GM21515 (cell line): ENCODE data around the gene EEFSEC.

Source experiments
- ATAC-seq: cut with Tn5 transposase; IDR thresholded peaks from one replicate; pipeline ENCODE4 v1.9.1; 2021; ENCODE audit not compliant: unreplicated experiment

Gene EEFSEC

DNA sequence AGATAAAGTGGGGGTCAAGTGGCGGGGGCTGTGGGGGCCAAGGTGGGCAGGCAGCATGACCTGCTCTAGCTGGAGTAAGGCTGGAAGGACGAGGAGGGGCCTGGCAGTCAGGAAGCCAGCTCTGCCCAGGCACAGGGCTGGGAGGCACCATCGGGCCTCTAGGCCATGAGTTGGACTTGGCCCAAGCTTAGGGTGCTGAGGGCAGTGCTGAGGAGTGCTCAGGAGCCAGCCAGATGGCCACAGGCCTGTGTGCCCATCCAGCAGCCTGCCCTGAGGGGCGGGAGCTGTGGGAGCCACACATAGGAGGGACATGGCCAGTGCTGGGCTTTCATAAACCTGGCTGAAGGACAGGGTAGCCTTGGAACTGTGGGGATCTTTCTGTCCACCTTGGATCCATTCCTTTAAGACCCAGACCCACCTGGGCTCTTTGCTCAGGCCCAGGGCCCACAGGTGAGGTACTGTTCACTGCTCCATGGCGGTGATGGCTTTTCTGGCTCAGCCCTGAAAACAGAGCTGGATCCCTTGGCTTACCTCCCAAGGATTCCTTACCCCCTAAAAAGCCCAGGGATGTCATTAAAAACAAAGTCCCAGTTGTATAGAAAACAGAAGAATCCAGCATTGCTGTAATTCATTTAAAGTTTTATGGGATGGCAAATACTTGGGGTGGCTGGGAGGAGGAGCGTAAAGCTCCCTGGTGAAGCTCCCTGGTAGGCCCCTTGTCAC lies 176.4 kb downstream of the EEFSEC start:
- ATAC-seq, result no peak

DNA sequence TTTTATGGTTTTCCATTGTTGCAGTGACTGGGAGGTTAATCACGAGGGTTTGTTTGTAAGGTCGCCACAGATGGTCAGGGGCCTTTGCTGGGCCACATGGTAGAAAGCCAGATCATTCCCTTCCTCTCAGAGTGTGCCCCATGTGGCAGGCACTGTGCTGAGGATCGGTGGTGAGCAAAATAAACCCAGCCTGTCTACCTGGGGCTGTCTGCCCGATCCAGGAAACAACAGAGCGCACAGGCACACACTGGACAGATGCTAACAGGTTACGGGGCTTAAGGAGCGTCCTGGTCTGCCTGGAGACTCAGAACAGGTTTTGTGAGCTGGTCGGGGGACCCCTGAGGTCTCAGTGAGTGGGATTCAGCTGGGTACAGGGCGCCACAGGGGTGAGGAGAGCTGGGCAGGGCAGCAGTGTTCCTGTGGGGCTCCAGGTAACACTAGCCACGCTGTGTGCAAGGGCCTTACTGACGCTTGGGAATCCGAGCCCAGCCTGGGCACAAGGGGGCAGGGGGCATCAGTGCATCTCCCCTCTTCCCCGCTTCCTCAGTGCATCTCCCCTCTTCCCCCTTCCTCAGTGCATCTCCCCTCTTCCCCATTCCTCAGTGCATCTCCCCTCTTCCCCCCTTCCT lies 177.0 kb downstream of the EEFSEC start:
- ATAC-seq, result no peak

DNA sequence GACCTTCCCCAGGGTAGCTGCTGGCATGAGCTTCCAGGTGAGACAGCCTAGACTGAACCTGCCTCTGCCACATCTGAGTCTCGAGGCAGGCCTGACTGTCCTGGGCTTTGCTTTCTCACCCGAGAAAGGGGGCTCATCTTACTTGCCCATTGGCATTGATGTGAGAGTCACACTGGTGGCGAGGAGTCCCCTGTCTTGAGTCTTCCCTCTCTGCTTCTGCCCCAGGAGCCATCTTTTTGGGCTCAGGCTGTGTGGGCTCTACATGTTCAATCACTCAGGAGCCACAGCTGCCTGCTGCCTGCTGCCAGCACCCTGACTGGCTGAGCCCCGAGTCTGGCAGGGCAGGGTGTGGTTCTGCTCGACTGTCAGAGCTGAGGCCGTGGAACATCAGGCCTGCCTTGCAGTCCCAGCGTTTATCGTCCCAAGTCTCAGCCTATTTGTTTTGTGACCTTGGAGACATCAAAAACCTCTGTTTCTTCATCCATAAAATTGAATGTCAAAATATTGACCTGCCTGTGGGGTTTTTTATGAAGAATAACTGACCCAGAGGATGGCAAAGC lies 180.9 kb downstream of the EEFSEC start:
- no peak for ATAC-seq

DNA sequence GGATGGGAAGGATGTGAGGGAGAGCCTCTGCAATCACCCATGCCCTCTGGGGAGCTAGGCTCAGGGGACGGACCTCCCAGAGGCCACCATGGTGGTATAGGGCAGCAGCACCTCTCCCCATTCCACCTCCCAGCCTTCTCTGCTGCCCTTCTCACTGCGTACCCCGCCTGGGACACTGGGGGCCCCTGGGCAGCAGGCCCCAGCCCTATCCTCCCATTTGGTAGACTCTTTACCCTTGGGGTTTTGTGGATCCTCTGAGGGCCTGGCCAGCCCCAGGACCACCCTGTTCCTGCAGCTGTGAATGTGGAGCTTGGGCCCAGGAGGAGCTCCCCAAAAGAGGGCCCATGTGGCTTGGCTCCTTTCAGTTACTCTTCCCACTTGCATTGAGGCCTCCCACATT lies 181.5 kb downstream of the EEFSEC start:
- no peak for ATAC-seq

DNA sequence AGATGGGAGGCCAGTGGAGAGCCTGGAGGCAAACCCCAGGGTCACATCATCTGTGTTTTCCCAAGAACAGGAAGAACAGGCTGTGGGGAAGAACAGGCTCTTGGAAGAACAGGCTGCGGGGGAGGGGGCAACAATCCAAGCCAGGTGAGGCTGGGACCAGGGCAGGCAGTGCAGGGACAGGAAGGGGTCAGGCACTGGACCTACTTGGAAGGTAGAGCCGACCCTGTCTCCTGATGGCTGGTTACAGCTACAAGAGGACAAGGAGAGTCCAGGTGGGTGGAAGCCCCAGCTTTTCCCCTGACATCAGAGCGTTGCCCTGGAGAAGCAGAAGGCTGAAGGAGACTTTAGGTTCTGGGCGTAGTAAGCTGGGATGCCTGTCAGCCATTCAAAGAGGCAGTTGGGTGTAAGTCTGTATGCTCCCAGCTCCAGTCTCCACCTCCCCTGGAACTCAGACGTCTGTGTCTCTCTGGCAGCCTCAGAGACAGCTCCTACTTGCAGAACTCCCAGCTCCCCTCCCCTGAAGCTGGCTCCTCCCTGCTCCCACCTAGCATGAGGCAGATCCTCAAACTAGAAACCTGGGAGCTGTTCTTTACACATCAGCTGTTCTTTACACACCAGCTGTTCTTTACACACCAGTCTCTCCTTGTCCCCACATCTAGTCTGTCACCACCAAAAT lies 182.5 kb downstream of the EEFSEC start:
- no peak for ATAC-seq

DNA sequence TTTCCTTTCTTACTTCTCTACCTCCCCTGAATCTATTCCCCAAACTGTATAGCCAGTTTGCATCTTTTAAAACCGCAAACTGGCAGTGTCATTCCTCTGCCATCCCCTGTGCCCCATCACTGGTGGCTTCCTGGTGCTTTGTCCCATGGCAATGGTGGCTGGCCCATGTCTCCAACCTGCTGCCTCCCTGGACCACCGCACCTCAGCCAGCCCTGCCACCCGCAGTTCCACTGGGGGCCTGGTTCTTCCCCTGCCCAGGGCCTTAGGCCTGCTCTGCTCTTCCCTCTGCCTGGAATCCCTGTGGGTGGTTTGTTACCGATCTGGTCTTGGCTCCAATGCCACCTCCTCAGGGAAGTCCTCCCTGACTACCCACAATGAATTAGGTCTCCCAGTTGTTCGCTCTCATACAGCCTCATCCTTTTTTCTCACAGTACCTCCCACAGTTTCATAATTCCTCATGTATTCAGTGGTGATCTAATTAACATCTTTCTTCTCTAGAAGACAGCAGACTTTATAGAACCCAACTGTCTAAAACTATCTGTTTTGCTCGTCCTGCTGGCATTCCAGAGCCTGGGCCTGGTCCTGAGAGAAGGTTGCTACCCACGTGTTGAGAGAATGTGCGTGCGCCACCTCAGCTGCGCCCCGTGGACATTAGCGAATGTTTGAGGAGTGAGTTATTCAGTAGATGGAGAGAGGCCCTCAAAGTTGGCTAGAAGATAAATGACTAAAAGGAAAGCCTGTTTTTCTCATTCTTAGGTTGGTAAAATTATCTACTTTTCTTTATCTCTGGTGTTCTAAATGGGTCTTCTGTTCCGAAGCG lies 183.3 kb downstream of the EEFSEC start:
- no peak for ATAC-seq

DNA sequence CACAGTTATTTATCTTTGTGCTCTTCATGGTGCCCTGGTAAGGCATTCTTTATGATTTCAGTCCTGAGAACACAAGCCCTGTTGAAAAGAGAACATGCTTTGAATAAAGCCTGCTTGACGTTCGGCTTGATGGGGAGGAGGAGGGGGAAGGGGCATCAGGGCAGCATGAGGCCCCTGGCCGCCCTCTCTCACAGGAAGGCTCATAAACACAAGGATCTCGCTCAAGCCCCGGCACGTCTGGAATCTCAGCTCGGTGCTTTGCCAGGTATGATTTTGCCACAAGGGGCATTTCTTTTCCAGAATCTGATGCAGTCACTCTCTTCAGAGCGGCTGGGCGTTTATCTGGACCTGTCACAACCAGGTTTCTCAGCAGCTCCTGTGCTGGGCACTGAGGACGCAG lies 184.0 kb downstream of the EEFSEC start:
- no peak for ATAC-seq

DNA sequence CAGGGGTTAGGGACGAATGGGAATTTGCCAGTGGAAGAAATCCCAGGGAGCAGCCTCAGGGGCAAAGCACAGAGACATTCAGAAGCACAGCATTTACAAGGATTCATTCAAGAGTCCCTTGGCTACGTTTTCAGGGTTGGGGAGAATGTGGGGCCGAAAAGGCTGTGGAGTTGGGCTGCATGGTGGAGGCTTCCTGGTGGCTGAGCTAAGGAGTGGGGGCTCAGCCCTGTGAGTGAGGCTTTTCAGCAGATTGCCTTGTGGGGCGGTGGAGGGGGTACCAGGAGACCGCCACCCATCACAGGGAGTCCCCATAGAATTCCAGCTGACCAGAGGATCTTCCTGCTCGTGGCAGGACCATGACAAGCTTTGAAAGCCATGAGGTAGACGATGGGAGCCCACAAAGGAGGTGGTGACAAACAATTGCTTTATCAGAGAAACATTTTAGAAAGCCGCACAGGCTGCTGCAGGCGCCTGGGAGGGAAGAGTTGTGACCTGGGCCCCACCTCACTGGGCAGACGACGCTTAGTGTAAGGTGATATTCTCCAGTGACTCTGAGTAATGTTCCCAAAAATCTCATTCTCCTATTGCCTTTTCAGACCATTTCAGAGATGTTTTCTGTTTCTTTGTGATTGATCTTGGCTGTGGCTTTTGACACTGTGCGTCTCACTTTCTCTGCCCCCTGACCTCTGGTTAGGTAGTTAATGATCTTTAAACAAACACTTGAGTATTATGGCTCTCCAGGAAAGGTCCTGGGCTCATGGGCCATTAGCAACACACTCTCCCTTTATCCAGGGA lies 185.5 kb downstream of the EEFSEC start:
- ATAC-seq, result no peak

DNA sequence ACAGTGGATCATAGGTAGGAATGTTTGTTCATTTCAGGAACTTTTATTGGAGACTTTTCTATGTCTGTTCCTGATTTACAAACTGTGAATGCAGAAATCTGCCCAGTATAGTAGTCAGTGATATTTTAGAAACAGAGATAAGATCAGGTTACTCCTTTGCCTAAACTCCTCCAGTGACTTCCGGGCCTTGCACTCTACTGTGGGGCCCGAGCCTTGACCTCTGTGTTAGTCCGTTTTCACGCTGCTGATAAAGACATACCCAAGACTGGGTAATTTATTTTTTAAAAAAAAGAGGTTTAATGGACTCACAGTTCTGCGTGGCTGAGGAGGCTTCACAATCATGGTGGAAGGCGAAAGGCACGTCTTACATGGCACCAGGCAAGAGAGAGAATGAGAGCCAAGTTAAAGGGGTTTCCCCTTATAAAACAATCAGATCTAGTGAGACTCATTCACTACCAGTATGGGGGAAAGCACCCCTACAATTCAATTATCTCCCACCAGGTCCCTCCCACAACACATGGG lies 186.3 kb downstream of the EEFSEC start:
- ATAC-seq, result no peak

DNA sequence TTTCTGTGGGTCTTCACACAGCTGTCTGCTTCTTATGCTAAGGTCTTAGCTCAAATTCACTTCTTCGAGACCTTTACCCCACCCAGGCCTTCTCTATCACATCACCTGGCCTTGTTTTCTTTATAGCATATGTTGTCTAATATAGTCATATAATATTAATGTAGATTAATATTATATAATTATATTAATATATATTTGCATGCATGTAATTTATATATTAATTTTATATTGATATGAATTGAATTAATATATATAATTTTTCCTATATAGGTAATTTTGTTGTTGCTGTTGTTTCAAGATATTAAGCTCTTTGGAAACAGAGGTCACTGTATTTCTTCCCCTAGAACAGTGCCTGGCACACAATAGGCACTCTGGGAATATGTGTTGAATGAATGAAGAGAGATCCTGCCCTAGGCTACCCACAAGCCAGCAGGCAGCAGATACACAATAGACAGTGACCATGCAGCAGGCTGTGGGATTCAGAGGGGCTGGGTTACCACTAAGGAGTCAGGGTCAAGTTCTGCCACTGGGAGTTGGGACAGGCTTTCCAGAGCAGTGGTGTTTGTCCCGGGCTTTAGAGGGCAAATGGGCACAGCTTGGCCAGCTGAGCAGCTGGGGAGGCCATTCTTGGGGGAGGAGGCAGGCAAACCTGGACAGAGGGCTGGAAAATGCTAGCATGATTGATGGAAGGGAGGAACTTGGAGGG lies 187.1 kb downstream of the EEFSEC start:
- no peak for ATAC-seq

DNA sequence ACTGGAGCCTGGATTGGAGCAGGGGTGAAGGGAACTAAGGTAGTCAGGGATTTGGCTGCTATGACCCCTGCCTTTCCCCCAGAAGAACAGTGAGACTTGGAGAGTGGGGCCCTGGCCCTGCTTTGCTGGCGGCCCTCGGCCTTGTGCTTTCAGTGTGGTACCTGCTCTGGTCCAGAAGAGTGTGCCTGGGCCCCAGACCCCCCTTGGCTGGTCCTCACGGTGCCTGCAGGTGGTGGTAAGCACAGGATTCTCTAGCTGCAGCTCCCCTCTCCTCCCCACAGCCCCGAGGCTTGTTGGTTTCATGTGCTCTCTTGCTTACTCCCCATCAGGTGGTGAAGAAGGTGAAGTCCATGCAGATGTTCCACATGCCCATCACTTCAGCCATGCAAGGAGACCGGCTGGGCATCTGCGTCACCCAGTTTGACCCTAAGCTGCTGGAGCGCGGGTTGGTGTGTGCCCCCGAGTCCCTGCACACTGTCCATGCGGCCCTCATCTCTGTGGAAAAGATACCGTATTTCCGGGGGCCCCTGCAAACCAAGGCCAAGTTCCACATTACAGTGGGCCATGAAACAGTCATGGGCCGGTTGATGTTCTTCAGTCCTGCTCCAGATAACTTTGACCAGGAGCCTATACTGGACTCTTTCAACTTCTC lies 187.7 kb downstream of the EEFSEC start:
- no peak for ATAC-seq

DNA sequence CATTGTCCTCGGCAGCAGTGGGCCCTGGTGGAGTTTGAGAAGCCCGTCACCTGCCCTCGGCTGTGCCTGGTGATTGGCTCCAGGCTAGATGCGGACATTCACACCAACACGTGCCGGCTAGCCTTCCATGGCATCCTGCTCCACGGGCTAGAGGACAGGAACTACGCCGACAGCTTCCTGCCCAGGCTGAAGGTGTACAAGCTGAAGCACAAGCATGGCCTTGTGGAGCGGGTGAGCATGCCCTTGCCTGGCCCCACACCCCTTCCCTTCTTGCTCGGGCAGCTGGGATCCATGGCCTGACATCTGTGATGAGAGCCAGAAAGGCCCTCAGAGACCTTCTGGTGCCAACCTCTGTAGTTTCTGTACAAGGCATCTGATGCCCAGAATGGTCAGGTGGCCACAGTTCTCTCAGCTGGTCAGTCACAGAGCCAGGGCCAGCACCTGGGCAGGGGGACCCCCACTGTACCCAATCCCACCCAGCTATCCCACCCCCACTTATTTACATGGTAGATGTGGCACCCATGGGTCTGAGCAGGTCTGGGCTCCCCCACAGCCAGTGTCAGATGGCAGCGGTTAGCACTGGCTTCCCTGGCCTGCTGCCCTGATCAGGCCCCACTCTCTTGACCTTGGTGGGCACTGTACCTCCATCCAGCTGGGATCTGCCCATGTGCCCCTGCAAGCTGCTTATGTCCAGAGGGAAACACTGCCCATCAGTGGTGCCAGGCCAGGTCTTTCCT lies 188.5 kb downstream of the EEFSEC start:
- ATAC-seq, result no peak

DNA sequence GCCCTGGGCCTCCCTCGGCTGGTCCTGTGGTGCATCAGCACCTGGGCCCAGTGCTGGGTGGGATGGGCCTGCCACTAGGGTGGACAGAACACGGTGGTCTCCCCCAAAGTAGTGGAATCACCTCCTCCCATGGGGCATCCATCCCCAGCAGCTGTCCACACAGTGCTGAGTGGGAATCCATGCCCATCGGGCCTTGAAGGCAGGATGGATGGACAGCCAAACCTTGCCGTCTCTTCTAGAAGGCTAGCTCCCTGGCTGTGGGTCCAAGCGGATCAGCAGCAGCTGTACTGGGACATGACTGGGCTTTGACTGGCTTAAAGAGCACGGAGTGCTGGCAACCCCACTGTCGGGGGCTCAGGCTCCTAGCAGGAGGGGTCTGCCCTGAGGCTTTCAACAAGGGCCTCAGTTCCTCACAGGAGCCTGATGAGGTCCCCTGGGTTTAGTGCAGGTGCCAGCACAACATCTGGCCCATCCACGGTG lies 189.5 kb downstream of the EEFSEC start:
- no peak for ATAC-seq

DNA sequence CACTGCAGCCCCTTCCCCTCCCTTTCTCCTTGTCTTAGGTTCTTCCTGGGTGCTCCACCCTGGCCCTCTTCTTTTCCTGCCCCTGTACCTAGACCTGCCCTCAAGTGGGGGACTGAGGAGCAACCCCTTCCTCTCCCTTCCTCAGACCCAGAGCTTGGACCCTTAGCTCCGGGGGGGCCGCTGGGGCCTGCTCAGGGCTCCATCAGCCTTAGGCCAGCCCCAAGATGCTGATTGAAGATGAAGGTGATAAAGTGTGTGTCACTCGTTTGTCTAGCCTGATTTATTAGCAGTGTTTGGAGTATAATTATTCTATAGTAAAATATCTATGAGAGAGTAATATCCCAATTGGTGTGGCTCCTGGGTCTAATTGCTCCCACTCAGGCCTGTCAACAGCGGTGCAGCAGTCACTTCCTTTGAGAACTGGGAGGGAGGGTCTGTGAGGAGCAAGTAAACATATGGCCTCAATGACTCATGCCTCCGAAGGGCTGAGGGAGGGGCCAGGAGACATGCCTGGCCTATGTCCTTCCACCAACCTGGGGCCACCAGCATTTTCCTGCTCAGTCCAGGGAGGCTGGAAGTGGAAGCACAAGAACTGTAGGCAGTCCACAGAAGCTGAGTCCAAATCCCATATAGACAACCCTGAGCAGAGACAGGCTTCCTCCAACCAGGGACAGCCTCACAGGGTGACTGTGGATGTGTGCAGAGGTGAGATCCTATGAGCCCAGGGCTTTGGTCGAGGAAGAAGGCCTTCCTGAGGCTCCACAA lies 190.2 kb downstream of the EEFSEC start:
- no peak for ATAC-seq

DNA sequence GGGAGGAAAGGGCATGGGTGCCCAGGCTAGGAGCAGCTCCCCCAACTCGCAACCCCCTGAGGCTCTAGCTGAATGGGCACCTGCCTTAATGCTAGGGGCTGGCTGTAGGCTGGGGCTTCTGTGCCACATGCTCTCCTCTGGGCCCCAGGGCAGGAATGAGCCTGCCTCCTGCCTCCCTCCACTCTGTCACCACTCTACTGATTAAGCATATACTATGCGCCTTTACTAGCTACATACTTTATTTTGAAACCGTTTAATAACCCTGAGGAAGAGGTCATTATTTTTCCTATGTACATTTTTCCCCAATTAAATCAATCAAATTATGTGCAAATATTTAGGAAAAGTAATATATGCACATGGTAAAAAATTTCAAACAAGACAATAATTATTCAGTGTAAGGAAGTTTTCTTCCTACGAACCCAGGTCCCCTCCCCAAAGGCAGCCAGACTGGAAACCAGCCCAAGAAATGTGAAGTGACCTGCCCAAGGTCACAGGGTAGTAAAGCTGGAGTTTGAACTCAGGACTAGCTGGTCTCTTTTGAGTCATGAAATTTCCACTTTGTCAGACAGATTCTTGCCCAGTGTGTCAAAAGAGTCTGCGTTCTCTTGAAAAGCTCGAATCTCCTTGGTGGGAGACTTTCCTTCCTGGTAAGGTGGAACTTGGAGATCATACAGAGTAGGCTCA lies 190.9 kb downstream of the EEFSEC start:
- no peak for ATAC-seq

DNA sequence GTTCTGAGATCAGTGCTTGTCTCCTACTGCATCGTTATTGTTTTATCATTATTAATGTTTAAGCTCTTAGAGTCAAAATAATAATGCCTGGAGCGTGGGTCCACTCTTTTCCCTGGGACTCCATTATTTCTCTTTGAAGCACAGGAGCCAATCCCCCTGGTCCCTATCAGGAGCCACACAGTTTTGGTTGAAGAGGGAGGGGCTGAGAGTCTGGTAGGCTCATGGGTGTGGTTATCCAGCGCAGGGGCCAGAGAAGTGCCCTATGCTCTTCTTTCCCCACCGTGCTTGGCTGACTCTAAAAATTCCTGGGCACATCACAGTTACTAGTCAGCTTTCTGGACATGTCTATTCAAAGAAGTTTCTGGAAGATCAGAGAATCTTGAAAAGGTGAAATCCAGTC lies 191.9 kb downstream of the EEFSEC start:
- ATAC-seq, result no peak

DNA sequence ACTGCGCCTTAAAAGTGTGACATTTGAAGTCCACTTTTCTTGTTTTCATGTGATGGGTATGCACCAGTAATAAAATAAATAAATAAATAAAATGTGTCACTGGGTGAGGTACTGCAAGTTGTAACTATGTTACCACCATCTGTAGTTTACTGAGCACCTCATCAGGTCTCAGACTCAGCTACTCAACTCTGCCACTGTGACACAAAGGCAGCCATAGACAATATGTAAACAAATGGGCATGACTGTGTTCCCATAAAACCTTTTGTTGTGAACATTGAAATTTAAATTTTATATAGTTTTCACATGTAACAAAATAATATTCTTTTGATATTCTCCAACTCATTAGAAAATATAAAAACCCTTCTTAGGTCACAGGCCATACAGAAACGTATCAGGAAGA lies 193.3 kb downstream of the EEFSEC start:
- ATAC-seq, result no peak
